Neural crest cell (in vitro differentiated cells): ENCODE results near the gene NDUFV2. TPM values are rescaled to one million over a fixed set of nuclear protein-coding genes. Genes with fewer than 3 reads are reported as not detected.

Experiments used
- DNase-seq: peaks from one replicate; pipeline ENCODE4 v3.0.0; 2021; ENCODE audit warnings: low read depth, mixed read lengths, low spot score
- H3K27ac Mint-ChIP-seq: one replicate; pipeline ENCODE4 v1.8.0; 2021; ENCODE audit warnings: mild to moderate bottlenecking, mixed read lengths; ENCODE audit not compliant: unreplicated experiment
- H3K27me3 Mint-ChIP-seq: 2 replicates; pipeline ENCODE4 v1.8.0; 2021; ENCODE audit warnings: low read depth, mild to moderate bottlenecking, mixed read lengths
- H3K36me3 Mint-ChIP-seq: 2 replicates; pipeline ENCODE4 v1.8.0; 2021; ENCODE audit warnings: low read depth, mild to moderate bottlenecking, mixed read lengths
- H3K4me1 Mint-ChIP-seq: 2 replicates; pipeline ENCODE4 v1.8.0; 2021; ENCODE audit warnings: mixed read lengths
- H3K4me3 Mint-ChIP-seq: one replicate; pipeline ENCODE4 v1.8.0; 2021; ENCODE audit warnings: mild to moderate bottlenecking, mixed read lengths
- H3K9me3 Mint-ChIP-seq: 2 replicates; pipeline ENCODE4 v1.8.0; 2021; ENCODE audit warnings: mixed read lengths
- CTCF ChIP-seq: fragments of 200-600 bp; sonication (generic); conservative IDR thresholded peaks from 2 replicates; pipeline ENCODE4 v1.5.0; 2021; ENCODE audit warnings: antibody characterized with exemption, mild to moderate bottlenecking
- total RNA-seq: library from RNA; stranded (reverse); gene quantifications from 2 replicates; pipeline ENCODE4 v1.2.1, GENCODE V29; 2021

The NDUFV2 gene
- total RNA-seq, 1 donor from 2014 or later = 144 TPM

GRCh38 chr18:9068346-9068745 lies 34.2 kb upstream of the NDUFV2 start:
- H3K27me3 Mint-ChIP-seq = no peaks in the 10 kb centered on the region
- no peaks in the 10 kb centered on the region for H3K9me3 Mint-ChIP-seq
- H3K36me3 Mint-ChIP-seq = no peaks in the 10 kb centered on the region
- H3K4me3 Mint-ChIP-seq = no peak overlapping the region
- DNase-seq = no peak
- H3K27ac Mint-ChIP-seq = no peak overlapping the region
- no peak for TF ChIP-seq CTCF
- peaks cover 6% of the 10 kb centered on the region for H3K4me1 Mint-ChIP-seq

GRCh38 chr18:9069601-9070000 lies 32.9 kb upstream of the NDUFV2 start:
- Mint-ChIP-seq H3K27me3 (no peaks in the 10 kb centered on the region), H3K4me1 (peaks cover 12% of the 10 kb centered on the region), H3K27ac (peak overlapping the region; percentile 91), H3K4me3 (no peak overlapping the region), H3K9me3 (no peaks in the 10 kb centered on the region), H3K36me3 (no peaks in the 10 kb centered on the region)
- no peak for DNase-seq
- no peak for TF ChIP-seq CTCF

GRCh38 chr18:9070212-9070611 lies 32.3 kb upstream of the NDUFV2 start:
- H3K4me3 Mint-ChIP-seq = no peak overlapping the region
- no peak for TF ChIP-seq CTCF
- no peaks in the 10 kb centered on the region for H3K9me3 Mint-ChIP-seq
- peaks cover 12% of the 10 kb centered on the region for H3K4me1 Mint-ChIP-seq
- H3K36me3 Mint-ChIP-seq = no peaks in the 10 kb centered on the region
- H3K27me3 Mint-ChIP-seq = no peaks in the 10 kb centered on the region
- no peak overlapping the region for H3K27ac Mint-ChIP-seq
- DNase-seq = no peak

- no peaks in the 10 kb centered on the region for H3K27me3 Mint-ChIP-seq
- H3K4me1 Mint-ChIP-seq = peaks cover 16% of the 10 kb centered on the region
- no peaks in the 10 kb centered on the region for H3K9me3 Mint-ChIP-seq
- no peak for TF ChIP-seq CTCF
- H3K4me3 Mint-ChIP-seq = no peak overlapping the region
- no peaks in the 10 kb centered on the region for H3K36me3 Mint-ChIP-seq
- H3K27ac Mint-ChIP-seq = peak overlapping the region; percentile 28
- no peak for DNase-seq
Measured at GRCh38 chr18:9079818-9080528, 22.5 kb upstream of the NDUFV2 start.

GRCh38 chr18:9081940-9082339 lies 20.6 kb upstream of the NDUFV2 start:
- Mint-ChIP-seq H3K4me1 (peaks cover 16% of the 10 kb centered on the region), H3K27ac (no peak overlapping the region), H3K36me3 (no peaks in the 10 kb centered on the region), H3K27me3 (no peaks in the 10 kb centered on the region), H3K4me3 (no peak overlapping the region), H3K9me3 (no peaks in the 10 kb centered on the region)
- no peak for DNase-seq
- no peak for TF ChIP-seq CTCF
